NCI-H526 (cell line): ENCODE data around the gene CDH26.

Source experiments
- DNase-seq, 2 experiments: peaks; one replicate each; lab custom pipeline; 2025; lab: John Stamatoyannopoulos, UW

CDH26 gene

DNA sequence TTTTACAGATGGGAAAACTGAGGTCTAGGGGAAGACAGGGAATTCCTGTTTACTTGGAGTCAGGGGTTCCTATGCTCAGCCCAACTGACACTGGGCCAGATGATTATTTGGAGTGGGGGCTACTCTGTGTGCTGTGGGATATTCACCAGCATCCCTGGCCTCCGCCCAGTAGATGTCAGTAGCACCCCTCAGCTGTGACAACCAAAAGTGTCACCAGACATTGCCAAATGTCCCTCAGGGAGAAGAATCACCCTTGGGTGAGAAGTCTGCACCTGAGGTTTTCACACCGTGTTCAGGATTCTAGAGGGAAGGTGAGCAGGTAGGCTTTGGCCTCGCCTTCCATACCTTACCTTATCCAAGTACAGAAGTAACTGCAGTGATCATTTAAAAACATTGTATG is 27.6 kb downstream of the CDH26 start:
- no peak for DNase-seq

DNA sequence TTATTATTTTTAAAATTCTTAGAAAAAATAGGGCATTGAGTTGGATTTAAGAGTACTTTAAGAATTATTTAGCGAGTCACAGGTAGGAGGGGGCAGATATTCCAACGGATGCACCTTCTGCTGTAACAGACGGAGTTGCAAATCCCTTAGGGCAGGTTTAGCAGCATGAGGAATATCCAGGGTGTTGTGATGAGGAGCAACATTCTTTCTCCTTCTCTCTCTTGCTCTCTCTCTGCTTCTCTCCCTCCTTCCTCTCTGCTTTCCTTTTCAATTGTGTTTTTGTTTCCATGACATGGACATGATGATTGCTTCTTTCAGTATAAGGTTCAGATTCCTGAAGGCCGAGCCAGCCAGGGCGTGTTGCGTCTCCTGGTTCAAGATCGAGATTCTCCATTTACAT is 28.9 kb downstream of the CDH26 start:
- no peak for DNase-seq

DNA sequence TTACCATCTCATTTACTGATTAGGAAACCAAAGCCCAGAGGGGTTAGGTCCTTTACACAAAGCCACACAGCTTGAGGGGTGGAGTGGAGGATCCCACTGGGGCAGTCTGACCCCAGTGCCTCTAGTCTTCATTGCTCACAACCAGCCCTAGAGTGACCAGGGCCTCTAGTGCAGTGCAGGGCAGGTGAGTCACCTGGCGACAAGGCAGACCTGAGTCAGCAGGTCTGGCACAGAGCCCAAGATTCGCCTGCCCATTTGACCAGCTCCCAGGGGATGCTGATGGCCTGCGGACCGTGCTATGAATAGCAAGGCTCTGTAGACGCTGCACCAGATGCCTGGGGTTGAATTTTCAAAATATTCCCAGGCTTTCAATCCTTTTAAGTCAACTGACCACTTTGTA is 29.9 kb downstream of the CDH26 start:
- DNase-seq: no peak

DNA sequence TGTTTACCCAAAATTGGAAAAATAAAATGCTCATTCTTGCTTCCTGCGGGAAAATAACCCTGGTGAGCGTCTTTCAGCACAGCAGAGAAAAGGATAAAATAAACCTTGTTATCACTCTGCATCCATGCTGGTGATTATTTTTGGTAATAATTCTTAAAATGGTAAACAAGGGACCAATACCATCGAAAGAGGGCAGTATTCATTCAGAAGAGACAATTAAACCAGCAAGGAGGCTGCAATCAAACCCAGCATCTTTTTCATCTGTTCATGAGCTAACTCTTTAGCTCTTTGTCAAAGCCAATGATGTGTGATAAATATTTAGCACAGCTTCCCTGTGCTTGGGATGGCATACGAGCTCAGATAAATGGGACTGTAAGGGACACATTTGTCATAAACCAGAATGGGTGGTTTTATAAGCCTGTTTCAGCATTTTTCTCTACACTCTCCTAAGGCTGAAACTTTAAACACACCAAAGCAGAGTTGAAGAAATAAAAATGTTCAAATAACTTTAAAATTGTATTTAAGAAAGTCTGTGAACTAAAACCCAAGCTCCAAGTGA is 34.4 kb downstream of the CDH26 start:
- peak in 1 of 2 experiments; percentile 27 for DNase-seq

DNA sequence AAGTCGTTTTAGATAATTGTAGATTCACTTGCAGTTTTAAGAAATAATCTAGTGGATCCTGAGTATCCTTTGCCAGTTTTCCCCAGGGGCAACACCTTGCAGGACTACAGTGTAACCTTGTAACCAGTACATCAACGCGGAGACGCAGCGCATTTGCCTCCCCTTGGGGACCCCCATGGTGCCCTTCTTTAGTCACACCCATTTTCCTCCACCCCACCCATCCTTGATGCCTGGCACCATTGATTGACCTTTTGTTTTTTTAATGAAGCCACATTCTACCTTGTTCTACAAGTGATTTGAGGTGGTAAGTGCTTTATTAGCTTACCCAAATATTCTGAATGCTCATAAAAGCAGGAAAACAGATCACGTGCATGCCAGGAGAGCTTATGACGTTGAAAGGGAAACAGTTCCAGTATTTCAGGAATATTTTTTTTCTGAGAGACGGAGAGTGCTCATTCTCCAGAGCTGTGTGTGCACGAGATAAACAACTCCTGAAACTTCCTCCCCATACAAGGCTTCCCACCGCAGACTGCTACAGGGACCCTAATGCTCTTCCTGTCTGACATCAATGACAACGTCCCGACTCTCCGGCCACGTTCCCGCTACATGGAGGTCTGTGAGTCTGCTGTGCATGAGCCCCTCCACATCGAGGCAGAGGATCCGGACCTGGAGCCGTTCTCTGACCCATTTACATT is 35.7 kb downstream of the CDH26 start:
- no peak for DNase-seq

DNA sequence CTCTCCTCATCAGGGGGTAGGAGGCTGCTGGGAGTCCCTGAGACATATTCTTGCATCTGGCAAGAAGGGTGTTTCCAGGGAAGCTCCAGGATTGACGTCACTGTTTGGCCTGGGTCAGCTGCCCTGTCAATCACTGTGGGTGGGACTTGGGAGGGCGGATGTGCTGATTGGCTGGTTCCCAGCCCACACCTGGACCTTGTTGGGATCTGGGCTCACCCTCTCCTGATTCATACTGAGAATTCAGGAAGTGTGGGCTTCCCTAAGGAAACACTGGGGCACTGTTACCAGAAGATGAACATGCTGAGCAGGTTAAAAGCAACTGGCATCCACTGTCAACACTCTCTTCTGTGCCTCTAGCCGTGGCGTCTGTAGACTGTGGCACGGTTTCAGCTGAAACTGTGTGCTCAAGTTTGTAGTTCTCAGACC is 36.5 kb downstream of the CDH26 start:
- peak in 1 of 2 experiments; percentile 40 for DNase-seq

DNA sequence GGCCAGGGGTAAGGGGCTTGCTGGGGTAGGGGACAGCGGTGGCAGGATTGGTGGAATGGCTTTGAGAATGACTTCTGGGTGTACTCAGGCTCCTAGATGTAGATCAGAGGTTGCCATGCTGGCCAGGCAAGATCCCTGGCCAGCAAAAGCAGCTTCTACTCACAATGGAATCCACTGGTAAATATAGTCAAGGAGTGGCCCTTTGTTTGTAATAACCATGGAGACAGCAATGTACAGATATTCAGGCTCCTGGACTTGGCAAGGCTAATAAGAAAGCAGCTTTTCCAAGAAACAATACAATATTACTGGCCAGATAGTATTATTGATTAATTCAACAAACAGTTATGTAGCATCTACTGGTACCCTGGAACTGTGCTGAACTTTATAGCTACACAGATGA is 37.9 kb downstream of the CDH26 start:
- no peak for DNase-seq

DNA sequence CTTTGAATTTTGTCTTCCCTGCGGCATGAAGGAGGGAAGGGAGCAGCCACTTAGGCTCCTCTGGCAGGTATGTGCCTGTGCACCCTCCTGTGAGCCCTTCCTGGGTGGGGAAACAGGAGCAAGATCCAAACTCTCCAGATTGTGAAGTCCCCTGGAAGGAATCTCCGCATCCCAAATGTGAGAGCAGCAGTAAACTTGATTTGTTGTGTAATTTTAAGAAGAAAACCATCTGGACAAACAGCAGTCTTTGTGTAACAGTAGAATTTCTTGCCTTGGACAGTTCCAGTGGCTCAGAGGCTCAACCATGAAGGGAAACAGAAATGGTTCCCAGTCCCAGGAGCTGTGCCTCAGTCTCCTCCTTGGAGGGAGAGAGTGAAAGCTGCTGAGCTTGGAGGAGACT is 39.7 kb downstream of the CDH26 start:
- no peak for DNase-seq

DNA sequence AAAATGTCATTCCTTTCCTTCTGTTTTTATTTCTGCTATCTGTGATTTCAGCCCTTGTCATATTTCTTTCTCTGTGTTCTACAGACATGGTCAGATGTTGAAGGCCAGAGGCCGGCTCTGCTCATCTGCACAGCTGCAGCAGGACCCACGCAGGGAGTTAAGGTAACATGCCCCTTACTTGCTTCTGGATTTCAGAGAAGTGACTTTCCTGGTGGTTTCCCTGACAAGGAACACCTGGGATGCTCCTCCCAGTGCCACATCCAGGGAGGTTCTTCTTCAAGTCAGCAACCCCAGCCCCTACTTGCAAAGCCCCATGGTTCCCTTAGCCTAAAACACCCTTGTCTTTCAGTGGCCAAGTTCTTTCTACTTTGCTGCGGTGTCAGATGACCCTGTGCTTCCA is 41.3 kb downstream of the CDH26 start:
- no peak for DNase-seq

DNA sequence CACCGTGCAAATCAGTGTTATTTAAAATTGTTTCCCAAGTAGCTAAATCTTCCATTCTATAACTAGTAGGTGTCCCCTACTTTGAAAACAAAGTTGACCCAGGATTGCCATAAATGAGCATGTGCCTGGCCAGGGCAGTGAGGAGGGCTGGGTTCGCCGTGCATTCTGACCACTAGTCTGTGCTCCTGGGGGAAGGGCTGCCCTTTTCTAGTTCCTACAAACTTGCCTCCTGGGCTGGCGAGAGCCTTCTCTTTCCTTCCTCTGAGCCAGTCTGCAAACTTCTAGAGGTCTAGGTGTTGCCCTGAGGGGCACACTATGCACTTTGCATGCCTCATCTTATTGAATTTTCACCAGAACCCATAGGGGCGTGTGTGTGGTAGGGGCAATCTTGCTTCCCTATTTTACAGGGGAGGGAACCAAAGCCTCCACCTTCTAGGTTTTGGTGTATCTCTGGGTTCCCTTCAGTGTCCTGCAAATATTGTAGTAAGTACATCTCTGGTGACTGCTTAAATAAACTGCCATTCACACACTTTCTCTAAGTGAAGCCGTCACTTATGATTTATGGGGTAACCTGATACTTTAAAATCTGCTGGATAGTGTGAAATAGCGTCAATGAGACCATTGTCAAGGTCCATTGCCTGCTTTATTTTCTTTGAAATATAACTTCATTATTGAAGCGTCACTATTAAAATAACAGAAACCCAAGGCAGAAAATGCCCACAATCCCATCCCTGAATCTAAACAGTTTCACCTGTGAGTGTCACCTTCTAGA is 42.2 kb downstream of the CDH26 start:
- peak; percentile 35 to 50 for DNase-seq

DNA sequence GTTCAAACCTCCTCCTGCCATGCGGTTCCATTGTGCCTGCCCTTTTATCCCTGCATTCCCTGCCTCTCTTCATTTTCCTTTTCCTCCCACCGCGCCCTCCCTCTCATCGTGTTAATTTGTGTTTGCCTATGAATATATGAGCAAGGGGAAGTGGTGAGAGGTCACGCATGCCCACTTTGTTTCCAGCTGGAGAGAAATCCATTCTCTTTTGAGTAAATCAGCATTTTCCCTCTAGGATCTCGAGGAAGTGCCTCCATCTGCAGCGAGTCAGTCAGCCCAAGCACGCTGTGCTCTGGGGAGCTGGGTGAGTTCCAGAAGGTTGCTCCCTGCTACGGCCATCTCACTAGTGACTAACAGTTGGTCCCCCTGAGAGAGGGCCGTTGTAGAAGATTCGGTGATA is 42.9 kb downstream of the CDH26 start:
- DNase-seq: peak in 1 of 2 experiments; percentile 50

DNA sequence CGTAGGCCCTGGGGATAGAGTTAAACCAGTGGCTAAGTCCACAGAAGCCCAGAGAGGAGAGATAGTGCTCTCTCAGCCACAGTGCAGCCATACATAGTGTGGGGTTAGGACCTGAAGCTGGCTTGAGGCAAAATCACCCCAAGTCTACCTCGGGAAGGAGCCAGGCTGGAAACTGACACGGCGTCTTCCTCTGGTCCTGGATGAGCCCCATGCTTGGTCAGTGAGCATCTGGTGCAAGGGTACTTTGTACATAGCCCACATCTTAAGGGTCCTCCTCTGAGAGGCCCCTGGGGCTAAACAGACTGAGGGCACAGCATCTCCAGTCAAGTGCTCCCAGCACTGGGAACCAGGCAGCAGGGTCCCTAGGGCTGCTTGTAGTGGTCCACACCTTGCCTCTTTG is 45.6 kb downstream of the CDH26 start:
- DNase-seq: no peak

DNA sequence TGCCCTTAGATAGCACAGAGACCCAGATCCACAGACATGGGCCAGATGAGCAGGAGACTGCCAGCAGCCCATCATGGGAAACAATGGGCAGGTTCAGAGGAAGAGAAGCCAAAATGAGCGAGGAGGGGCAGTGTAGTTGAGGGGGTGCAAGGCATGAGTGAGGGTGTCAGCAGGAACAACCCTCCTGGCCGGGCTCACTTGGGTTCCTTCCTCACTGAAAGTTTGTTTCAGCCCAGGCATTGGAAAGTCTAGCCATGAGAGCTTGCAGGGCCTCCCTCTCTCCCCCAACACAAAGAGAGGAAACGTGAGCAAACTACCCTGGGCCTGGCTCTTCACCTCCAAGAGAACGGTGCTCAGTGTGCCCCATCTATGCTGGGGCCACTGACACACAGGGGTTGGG is 48.0 kb downstream of the CDH26 start:
- no peak for DNase-seq

DNA sequence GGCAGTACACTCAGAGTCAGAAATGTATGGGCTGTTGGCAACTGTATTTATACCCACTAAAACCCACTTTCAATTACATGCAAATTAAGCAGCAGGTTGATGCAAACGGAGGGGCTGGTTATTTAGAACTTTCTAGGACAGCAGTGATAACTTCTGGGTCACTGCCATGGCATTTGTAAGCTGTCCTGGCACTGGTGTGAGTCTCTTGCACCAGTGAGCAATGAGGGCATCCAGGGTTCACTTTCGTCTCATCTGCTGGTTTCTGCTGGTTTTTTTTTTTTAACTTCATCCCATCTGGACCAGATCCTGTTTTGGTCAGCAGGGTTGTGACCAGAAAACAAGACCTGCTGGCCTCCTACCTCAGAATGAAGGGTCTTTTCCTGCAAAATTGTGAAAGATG is 49.2 kb downstream of the CDH26 start:
- no peak for DNase-seq

DNA sequence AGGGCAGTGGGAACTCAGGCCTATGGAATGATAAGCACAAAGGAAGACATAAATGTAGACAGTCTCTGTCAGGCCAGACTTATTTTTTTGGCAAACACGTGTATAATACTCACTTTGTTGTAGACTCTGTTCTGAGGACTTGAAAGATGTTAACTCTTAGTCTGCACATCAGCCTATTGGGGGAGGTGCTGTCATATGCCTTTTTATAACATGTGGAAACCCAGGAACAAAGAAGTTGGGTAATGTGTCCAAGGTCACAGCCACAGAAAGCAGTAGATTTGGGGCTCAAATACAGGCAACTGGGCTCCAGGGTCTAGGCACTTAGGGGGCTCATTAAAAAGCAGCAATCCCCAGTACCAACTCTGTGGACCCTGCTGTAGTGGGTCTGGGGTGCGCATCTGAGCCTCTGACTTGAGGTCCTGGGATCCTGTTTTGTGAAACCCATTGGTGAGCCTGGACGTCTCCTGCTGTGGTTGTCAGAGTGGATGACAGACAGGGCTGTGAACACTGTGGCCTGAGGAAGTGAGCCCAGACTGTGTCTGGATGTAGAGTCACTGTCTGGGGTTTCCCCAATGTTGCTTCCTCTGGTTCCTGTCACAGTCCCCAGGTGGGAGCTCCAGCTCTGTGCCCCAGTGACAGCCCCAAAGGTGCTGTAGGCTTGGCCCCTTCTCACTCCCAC is 50.0 kb downstream of the CDH26 start:
- DNase-seq: no peak

DNA sequence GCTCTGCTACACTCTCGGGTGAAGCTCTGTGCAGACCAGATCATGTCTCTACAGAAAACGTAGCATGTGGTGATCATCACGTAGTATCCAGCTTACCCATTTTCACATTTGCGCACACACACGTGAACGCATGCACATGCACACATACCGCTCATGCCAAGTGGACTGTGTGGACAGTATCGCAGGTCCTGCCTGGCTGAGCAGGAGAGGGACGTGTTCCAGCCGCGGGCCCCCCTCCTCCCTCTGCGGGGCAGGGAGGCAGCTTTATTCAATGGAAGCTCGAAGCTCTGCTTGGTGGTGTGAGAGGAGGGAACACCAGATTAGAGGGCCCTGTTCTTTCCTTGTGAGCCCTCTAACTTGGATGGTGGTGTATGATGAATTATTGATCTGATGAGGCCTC is 51.1 kb downstream of the CDH26 start:
- no peak for DNase-seq

DNA sequence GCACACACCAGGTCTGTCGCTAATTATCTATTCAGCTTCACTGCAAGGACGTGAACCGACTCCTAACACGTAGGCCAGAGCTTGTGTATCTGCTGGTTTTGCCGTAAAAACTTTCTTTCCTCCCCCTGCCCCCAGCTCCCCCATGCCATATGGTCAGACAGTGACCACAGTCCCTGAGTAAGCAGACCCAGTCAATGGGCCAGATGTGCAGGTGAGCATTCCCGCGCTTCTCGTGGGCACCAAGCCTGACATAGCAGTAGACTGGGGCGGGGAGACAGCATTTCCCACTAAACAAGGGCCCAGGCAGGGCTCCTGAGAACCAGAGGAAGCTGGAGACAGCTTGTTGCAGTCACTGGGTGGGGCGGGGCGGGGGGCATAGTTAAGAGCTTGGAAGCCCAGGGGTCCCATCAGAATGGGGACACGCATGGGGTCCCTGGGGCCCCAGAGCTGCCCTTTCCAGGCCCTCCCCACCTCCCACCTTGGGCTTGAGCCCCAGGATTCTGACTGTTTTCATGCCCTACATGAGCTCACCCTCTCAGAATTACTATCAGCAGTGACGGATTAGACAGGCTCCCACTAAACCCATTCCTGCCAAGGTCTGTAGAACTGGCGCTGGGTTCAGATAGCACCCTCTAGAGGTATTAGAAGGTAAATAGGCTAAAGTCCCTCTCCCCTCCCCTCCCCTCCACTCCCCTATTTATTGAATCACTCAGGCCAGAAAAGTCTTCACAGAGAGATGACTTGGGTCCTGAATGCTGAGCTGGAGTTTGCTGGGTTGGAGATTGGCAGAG is 51.8 kb downstream of the CDH26 start:
- DNase-seq: peak in 1 of 2 experiments; percentile 28

DNA sequence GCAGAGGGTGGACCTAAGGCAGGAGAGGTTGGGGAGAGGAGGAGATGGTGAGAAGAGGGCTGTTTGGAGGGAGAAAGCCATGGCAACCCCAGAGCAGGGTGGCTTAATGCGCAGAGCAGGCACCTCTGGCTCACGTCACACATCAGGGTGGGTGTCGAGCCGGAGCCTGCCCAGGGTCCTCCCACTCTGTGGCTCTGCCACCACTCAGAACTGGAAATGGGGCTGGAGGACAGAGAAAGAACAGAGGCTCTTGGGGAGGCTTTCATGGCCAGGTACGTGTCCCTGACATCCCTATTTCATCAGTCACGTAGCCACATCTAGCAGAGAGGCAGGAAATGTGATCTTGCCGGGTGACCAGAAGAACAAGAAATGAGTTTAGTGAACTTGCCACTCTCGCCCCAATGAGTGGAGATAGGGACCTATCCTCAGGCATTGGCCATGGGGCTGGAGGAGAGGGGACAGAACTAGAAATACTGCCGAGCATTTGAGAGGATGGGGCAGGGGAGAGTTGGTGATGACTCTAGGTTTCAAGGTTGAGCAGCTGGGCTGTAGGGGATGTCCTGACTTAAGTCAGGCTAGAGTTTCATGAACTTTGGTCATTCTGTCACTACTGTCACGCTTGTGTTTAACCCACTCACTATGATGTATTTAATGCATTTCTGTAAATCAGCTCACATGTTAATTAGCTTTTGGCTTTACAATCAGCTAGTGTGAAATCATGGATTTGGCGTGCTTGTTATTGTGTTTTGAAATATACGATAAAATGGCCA is 52.7 kb downstream of the CDH26 start:
- no peak for DNase-seq

DNA sequence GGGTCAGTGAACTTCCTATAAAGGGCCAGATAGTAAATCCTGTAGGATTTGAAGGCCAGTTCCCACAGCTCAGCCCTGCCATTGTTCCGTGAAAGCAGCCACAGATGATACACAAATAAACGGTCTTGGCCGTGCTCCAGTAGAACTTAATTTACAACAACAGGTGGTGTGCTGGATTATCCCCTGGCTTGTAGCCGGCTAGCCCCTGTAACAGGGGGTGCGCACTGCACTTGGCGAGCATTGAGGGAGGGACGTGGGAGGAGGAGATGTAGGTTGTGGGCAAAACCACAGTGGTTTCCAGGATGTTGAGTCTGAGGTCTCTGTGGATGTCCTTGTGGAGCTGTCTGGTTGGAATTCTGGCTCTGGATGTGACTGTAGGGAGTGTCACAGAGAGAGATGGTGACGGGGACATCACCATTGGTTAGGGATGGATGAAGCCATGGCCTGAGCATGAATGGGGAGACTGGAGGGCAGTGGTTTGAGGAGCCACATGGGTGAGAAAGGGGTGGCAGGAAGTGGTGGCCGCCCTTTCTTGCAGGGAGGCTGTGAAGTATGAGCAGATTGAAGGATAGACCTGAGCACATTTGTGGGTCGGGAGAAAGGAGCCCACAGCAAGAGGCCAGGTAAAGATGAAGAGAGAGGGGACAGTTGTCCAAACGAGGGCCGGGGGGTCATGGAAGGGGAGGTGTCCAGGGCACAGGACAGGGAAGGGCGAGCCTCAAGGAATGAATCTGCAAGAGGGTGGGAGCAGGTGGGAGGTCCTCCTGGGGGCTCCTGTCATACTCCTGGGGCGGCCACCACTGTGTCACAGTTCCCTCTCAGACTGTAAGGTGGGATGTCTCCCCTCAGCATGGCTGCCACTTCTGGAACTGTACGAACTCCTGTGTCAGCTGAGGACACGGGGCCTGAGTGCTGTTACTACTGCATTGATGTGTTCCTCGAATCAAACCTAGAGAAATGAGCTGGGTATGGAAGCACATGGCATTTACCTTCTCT is 53.6 kb downstream of the CDH26 start:
- peak in 1 of 2 experiments; percentile 11 for DNase-seq
